Karpas-422 (cell line): ENCODE measurements around the gene MANEA. TPM values are rescaled to one million over a fixed set of nuclear protein-coding genes. Genes with fewer than 3 reads are reported as not detected.
"Not testable (repeated sequence)": the region's sequence is repeated elsewhere in the genome, so short reads cannot be mapped to it uniquely, and the experiment has no call there.

Experiments used
- DNase-seq: peaks from one replicate; pipeline ENCODE4 v3.0.0-alpha.2; 2015
- H2AFZ ChIP-seq: fragments of 200-600 bp; sonication (generic); 2 replicates; pipeline ENCODE4 v1.6.1; 2014; ENCODE audit warnings: antibody characterized with exemption, low read length, mixed read lengths
- H3K27ac ChIP-seq: fragments of 200-600 bp; sonication (generic); 2 replicates; pipeline ENCODE4 v1.5.1; 2014; ENCODE audit warnings: mild to moderate bottlenecking, low read length, moderate library complexity
- H3K27me3 ChIP-seq: fragments of 200-600 bp; sonication (generic); 2 replicates; pipeline ENCODE4 v1.6.1; 2014; ENCODE audit warnings: low read length, mixed read lengths
- H3K36me3 ChIP-seq: fragments of 200-600 bp; sonication (generic); 2 replicates; pipeline ENCODE4 v1.6.1; 2014; ENCODE audit warnings: low read length, mixed read lengths; ENCODE audit not compliant: insufficient read depth
- H3K4me1 ChIP-seq: fragments of 200-600 bp; sonication (generic); 2 replicates; pipeline ENCODE4 v1.6.1; 2014; ENCODE audit warnings: mild to moderate bottlenecking, low read length, mixed read lengths
- H3K4me2 ChIP-seq: fragments of 200-600 bp; sonication (generic); 2 replicates; pipeline ENCODE4 v1.6.1; 2014; ENCODE audit warnings: low read length, low read depth, mild to moderate bottlenecking; ENCODE audit not compliant: poor library complexity, severe bottlenecking
- H3K4me3 ChIP-seq: fragments of 200-600 bp; sonication (generic); 2 replicates; pipeline ENCODE4 v1.5.1; 2014; ENCODE audit warnings: mild to moderate bottlenecking, antibody characterized with exemption, low read length, mixed read lengths
- H3K79me2 ChIP-seq: fragments of 200-600 bp; sonication (generic); 2 replicates; pipeline ENCODE4 v1.6.1; 2014; ENCODE audit warnings: mild to moderate bottlenecking, low read length, mixed read lengths
- H3K9ac ChIP-seq: fragments of 200-600 bp; sonication (generic); 2 replicates; pipeline ENCODE4 v1.6.0; 2014; ENCODE audit warnings: low read length
- H3K9me2 ChIP-seq: fragments of 200-600 bp; sonication (generic), shearing (Covaris generic); replicated peaks from 2 replicates; pipeline ENCODE4 v1.6.0; 2014; ENCODE audit warnings: mild to moderate bottlenecking, low read length, moderate library complexity; ENCODE audit not compliant: insufficient read depth
- H3K9me3 ChIP-seq: fragments of 300-700, 200-600 bp; sonication (generic); 2 replicates; pipeline ENCODE4 v1.6.1; 2014; ENCODE audit warnings: low read length, mixed read lengths
- H4K20me1 ChIP-seq: fragments of 200-600 bp; sonication (generic); 2 replicates; pipeline ENCODE4 v1.6.1; 2014; ENCODE audit warnings: mild to moderate bottlenecking, antibody characterized with exemption, low read length, low read depth; ENCODE audit not compliant: insufficient read depth
- total RNA-seq: library from RNA; depleted of rRNA; stranded (reverse); fragments of >200 nt; shearing (Covaris generic); gene quantifications from 2 replicates; pipeline ENCODE4 v1.2.3, GENCODE V29; 2014; ENCODE audit warnings: low replicate concordance

The MANEA gene
- total RNA-seq, 1 experiment from 2014 or later = 33.4 TPM

GRCh38 chr6:95574811-95575210 lies 2.5 kb upstream of the MANEA start:
- H3K9ac ChIP-seq = peak overlapping the region; percentile 93; the same call in 1 of the 2 replicates
- peaks cover 31% of the 10 kb centered on the region for H3K4me1 ChIP-seq
- peak overlapping the region; percentile 99 for H3K4me2 ChIP-seq
- no peak for DNase-seq
- H3K27me3 ChIP-seq = no peaks in the 10 kb centered on the region
- no peaks in the 10 kb centered on the region for H3K9me3 ChIP-seq
- H3K9me2 ChIP-seq = no peaks in the 10 kb centered on the region
- 0 out of 2 replicates have a peak, but pooled peaks cover 5% of the 10 kb centered on the region for H4K20me1 ChIP-seq
- peaks cover 62% of the 10 kb centered on the region for H3K79me2 ChIP-seq
- no peak overlapping the region for H3K27ac ChIP-seq
- H3K36me3 ChIP-seq = no peaks in the 10 kb centered on the region
- H2AFZ ChIP-seq = no peak overlapping the region
- peak overlapping the region; percentile 98 for H3K4me3 ChIP-seq

- Histone ChIP-seq H3K9me2 (no peaks in the 10 kb centered on the region), H3K9me3 (no peaks in the 10 kb centered on the region), H3K4me3 (peak overlapping the region; percentile 98), H3K4me2 (peak overlapping the region; percentile 99), H3K27ac (peak overlapping the region; percentile 96), H3K27me3 (no peaks in the 10 kb centered on the region), H3K4me1 (peaks cover 32% of the 10 kb centered on the region), H4K20me1 (0 out of 2 replicates have a peak, but pooled peaks cover 5% of the 10 kb centered on the region), H3K79me2 (peaks cover 72% of the 10 kb centered on the region), H3K9ac (peak overlapping the region; percentile 93), H3K36me3 (0 out of 2 replicates have a peak, but pooled peaks cover 3% of the 10 kb centered on the region), H2AFZ (peak overlapping the region; percentile 82)
- peak; percentile 76 for DNase-seq
Measured at GRCh38 chr6:95576218-95576997, 927 bp upstream of the MANEA start.

DNA sequence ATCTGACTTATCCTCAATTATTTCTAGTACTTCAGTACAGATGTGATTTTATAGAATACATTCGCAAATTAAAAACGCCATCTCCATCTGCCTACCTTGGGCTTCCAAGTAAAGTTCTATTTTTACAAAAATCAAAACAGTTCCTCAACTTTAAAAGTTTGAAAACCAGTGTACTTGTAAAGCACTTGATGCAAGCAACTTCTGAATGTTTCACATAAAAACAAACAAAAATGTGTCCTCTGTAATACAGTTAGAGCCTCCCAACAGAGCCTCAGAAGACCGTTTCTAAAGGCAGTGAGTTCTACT lies 384 bp upstream of the MANEA start:
- Histone ChIP-seq H3K79me2 (peaks cover 78% of the 10 kb centered on the region), H3K9ac (peak overlapping the region; percentile 93), H3K4me2 (peak overlapping the region; percentile 99), H3K27ac (peak overlapping the region; percentile 96), H3K9me3 (no peaks in the 10 kb centered on the region), H3K9me2 (no peaks in the 10 kb centered on the region), H2AFZ (peak overlapping the region; percentile 82), H3K27me3 (no peaks in the 10 kb centered on the region), H3K4me3 (peak overlapping the region; percentile 98), H3K36me3 (0 out of 2 replicates have a peak, but pooled peaks cover 7% of the 10 kb centered on the region), H4K20me1 (0 out of 2 replicates have a peak, but pooled peaks cover 5% of the 10 kb centered on the region), H3K4me1 (peaks cover 32% of the 10 kb centered on the region)
- DNase-seq = no peak

DNA sequence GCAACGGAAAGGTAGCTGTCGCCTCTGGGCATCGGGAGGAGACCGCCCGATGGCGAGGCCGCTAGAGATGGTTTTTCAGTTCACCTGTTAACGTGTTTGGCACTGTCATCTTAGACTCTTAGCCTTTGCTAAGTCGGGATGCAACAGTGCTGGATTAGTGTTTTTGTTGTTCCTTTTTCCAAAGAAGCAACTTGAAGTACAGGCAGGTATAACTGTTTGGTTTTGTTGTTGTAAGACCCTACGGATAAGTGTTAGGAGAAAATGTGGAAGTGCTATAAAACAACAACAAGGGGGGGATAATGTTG lies 723 bp downstream of the MANEA start:
- H3K79me2 ChIP-seq = peaks cover 88% of the 10 kb centered on the region
- DNase-seq = no peak
- no peaks in the 10 kb centered on the region for H3K9me2 ChIP-seq
- peak overlapping the region; percentile 78 for H2AFZ ChIP-seq
- H3K4me1 ChIP-seq = peaks cover 32% of the 10 kb centered on the region
- peak overlapping the region; percentile 96 for H3K27ac ChIP-seq
- H3K9me3 ChIP-seq = 0 out of 2 replicates have a peak, but pooled peaks cover 3% of the 10 kb centered on the region
- H3K9ac ChIP-seq = peak overlapping the region; percentile 93
- peak overlapping the region; percentile 99 for H3K4me2 ChIP-seq
- no peaks in the 10 kb centered on the region for H3K27me3 ChIP-seq
- H3K36me3 ChIP-seq = peaks cover 15% of the 10 kb centered on the region; the same call in 1 of the 2 replicates
- peak overlapping the region; percentile 98 for H3K4me3 ChIP-seq
- 0 out of 2 replicates have a peak, but pooled peaks cover 5% of the 10 kb centered on the region for H4K20me1 ChIP-seq

DNA sequence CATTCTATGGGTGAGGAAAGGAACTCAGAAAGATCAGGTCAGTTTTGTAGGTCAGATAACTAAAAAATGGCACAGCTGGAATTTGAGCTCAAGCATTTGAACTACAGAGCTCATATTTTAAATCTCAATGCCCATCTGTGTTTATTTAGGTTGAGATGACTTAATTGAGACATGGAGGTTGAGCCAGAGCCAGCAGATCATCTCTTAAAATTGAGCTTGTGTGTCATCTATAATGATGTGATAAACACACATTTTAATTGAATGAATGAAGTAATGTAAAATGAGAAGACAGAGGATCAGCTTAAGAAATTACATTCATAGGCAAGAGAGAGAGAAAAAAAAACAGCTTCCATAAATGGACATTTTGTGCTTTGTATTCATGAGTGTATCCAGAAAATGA lies 3.7 kb downstream of the MANEA start:
- Histone ChIP-seq H3K4me2 (no peak overlapping the region), H3K27ac (no peak overlapping the region), H3K27me3 (no peaks in the 10 kb centered on the region), H3K79me2 (peaks cover 90% of the 10 kb centered on the region), H3K4me1 (peaks cover 16% of the 10 kb centered on the region), H4K20me1 (no peaks in the 10 kb centered on the region), H3K9me2 (no peaks in the 10 kb centered on the region), H3K4me3 (no peak overlapping the region), H3K9ac (no peak overlapping the region), H2AFZ (no peak overlapping the region), H3K9me3 (peaks cover 6% of the 10 kb centered on the region; the same call in 1 of the 2 replicates), H3K36me3 (peaks cover 24% of the 10 kb centered on the region)
- no peak for DNase-seq

GRCh38 chr6:95584226-95584625 lies 6.9 kb downstream of the MANEA start:
- H2AFZ ChIP-seq, H3K4me2 ChIP-seq, H3K27ac ChIP-seq, H3K4me3 ChIP-seq, H3K27me3 ChIP-seq, DNase-seq, H3K9me3 ChIP-seq, H4K20me1 ChIP-seq, H3K9ac ChIP-seq, H3K9me2 ChIP-seq: not testable (repeated sequence)
- Histone ChIP-seq H3K36me3 (peaks cover 42% of the 10 kb centered on the region), H3K79me2 (peaks cover 95% of the 10 kb centered on the region), H3K4me1 (peaks cover 14% of the 10 kb centered on the region)

DNA sequence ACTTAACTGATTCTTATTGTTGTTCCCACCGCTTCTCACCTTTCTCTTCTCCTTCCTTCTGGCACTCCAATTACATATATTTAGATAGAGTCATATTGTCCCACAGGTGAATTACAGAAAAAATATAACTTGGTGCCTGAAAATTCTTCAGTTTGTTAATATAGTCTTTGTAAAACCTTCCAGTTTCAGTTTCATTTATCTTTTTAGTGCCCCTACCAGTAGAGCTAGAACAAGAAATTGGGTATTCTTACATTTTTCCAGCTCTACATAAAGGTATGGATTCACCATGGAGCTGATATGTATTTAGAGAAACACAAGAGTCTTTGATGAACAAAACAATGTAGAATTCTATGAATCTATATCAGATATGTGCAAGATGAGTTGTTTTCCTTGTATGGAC lies 10.7 kb downstream of the MANEA start:
- Histone ChIP-seq H3K4me2 (peak overlapping the region; percentile 23), H3K4me3 (no peak overlapping the region), H4K20me1 (no peaks in the 10 kb centered on the region), H3K79me2 (peaks cover 98% of the 10 kb centered on the region), H3K4me1 (peaks cover 8% of the 10 kb centered on the region; the same call in 1 of the 2 replicates), H3K27ac (no peak overlapping the region), H3K36me3 (peaks cover 36% of the 10 kb centered on the region), H3K9ac (no peak overlapping the region), H3K27me3 (no peaks in the 10 kb centered on the region), H2AFZ (no peak overlapping the region), H3K9me2 (no peaks in the 10 kb centered on the region), H3K9me3 (peaks cover 3% of the 10 kb centered on the region; the same call in 1 of the 2 replicates)
- DNase-seq = no peak

DNA sequence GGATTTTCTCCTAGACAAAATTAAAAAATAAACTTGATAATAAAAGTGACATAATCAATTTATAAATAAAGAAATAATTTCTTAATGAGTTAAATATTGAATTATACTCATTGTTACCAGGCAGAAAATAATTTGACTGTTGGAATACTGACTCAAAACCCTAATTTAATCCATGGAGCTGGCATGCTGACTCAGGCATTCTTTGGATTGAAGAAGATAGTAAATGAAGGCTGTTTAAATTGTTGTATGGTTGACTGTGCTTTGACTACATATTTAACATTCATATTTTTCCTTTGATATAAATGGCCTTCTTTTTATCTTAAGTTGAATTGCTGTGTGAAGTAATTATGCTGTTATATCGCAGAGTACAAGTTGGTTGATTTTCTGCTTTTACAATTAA lies 11.7 kb downstream of the MANEA start:
- Histone ChIP-seq H3K79me2 (peaks cover 97% of the 10 kb centered on the region), H3K9me3 (peaks cover 3% of the 10 kb centered on the region; the same call in 1 of the 2 replicates), H3K4me3 (no peak overlapping the region), H3K27me3 (no peaks in the 10 kb centered on the region), H3K36me3 (peaks cover 36% of the 10 kb centered on the region), H2AFZ (no peak overlapping the region), H3K9ac (no peak overlapping the region), H4K20me1 (no peaks in the 10 kb centered on the region), H3K4me1 (peaks cover 8% of the 10 kb centered on the region; the same call in 1 of the 2 replicates), H3K9me2 (no peaks in the 10 kb centered on the region), H3K27ac (no peak overlapping the region), H3K4me2 (no peak overlapping the region)
- no peak for DNase-seq
